HPDE6-E6E7 (cell line): ENCODE measurements around the gene ZNRF1.
A peak's percentile ranks its signal among the peaks of the same experiment; 100 is the strongest.
"Not testable (repeated sequence)": the region's sequence is repeated elsewhere in the genome, so short reads cannot be mapped to it uniquely, and the experiment has no call there.

Experiments
- DNase-seq: peaks from one replicate; pipeline ENCODE4 v3.0.0; 2011; ENCODE audit warnings: missing footprints; ENCODE audit errors: extremely low spot score

The ZNRF1 gene

DNA sequence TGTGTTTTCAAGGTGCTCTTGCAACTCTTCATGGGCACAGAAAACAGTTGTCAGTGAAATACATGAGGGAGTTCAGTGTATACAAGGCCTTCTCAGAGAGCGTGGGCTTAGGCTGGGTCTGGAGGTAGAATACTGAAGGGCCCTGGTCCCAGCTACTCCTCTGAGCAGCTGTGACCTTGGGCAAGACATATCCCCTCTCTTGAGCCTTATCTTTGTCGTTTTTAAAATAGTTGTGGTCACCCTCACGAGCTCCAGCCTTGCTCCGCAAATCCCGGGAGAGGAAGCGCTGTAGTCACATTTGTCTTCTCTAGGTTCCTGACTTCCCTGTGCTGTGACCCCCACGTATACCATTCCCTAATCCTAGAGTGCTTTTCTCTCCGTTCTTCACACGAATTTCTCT is 3.6 kb downstream of the ZNRF1 start:
- DNase-seq, result no peak

DNA sequence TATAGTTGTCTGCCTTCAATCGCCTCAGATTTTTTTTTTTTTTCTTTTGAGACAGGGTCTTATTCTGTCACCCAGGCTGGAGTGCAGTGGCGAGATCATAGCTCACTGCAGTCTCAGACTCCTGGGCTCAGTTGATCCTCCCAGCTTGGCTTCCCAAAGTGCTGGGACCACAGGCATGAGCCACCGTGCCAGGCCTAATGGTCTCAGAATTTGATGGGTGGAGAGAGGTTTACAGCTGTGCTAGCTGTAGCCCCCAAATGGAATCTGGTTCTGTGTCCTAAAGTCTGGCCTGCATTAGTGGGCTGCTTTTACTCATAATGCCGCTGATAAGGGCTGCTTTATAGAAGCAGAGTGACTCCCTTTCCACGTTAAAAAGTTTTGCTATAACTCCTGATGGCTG is 5.1 kb downstream of the ZNRF1 start:
- DNase-seq, result no peak

DNA sequence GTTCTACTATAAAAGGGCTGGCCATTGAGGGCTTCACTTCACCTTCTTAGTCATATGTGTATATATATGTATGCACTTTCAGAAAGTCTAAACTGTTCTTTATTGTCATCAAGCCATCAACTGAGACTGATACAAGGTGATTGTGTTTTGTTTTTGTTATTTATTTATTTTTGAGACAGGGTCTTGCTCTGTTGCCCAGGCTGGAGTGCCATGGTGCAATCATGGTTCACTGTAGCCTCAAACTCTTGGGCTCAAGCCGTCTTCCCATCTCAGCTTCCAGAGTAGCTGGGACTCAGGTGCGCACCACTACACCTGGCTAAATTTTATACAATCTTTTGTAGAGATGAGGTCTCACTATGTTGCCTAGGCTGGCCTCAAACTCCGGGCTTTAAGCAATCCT is 5.6 kb downstream of the ZNRF1 start:
- no peak for DNase-seq

DNA sequence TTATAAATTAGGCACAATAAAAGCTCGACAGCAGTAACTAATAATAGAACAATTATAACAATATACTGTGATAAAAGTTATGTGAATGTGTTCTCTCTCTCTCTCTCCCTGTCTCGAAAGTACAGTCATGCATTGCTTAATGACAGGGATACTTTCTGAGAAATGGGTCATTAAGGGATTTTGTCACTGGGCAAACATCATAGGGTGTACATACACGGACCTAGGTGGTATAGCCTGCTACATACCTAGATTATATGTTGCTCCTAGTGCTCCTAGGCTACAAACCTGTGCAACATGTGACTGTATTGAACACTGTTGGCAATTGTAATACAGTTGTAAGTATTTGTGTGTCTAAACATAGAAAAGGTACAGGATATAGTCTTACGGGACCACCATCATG is 6.9 kb downstream of the ZNRF1 start:
- no peak for DNase-seq

DNA sequence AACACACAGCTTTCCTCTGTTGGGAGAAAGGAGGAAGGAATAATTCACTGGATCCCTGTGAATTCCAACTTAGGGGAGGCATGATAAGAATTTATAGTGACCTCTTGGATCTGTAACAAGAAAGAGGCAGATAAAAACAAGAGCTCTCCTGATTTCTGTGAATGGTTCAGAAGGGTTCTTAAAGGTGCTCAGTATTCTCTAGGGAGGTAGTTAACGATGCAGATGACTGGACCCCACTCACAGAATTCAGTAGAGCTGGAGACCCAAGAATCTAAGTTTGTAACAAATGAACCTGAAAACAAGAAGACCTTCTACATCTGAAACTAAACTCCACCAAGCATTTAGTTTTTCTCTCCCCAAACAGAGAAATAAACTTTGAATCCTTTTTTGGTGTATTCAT is 8.6 kb downstream of the ZNRF1 start:
- DNase-seq, result no peak

DNA sequence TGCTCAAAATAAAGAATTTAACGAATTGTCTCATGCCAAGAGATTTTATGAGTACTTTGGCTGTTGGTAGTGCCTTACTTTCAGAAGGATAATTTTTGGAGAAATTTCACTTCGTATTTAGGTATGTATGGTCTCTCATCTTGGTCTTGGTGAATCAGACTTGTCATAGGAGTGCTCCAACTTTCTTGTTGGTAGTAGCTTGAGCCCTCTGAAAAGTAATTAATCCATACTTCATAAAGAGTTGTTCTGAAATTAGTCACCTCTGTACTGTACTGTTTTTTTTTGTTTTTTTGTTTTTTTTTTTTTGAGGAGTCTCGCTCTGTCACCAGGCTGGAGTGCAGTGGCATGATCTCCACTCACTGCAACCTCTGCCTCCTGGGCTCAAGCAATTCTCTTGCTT is 11.6 kb downstream of the ZNRF1 start:
- DNase-seq, result no peak

DNA sequence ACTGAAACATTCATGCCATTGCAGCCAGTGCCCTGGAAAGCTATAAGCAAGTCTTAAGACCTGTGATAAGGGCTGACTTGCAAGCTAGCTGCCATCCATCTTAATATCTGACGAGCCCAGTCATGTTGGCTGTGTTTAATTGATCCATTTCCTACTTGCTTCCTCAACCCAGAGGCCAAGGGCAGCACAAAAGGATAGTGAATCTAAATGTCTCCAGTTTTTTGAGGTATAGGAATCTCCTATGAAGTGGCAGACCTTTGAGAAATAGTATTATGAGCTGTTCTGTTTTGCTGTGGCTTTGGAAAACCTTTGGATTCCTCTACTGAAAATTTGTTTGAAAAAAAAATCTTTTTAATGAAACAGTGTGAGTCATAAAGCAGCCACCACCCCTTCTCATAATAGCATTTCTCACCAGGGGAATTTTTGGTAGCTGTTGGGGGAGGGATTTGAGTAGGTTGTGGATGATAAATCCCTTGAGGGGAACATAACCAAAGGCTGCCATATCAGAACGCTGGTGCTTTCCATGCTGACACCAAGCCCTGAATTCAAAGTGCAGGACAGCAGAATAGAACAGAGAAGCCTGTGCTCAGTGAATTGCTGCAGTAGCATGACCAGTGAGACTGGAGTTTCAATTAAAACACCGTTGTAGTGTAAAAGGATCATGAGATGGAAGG is 12.9 kb downstream of the ZNRF1 start:
- peak; percentile 88 for DNase-seq

DNA sequence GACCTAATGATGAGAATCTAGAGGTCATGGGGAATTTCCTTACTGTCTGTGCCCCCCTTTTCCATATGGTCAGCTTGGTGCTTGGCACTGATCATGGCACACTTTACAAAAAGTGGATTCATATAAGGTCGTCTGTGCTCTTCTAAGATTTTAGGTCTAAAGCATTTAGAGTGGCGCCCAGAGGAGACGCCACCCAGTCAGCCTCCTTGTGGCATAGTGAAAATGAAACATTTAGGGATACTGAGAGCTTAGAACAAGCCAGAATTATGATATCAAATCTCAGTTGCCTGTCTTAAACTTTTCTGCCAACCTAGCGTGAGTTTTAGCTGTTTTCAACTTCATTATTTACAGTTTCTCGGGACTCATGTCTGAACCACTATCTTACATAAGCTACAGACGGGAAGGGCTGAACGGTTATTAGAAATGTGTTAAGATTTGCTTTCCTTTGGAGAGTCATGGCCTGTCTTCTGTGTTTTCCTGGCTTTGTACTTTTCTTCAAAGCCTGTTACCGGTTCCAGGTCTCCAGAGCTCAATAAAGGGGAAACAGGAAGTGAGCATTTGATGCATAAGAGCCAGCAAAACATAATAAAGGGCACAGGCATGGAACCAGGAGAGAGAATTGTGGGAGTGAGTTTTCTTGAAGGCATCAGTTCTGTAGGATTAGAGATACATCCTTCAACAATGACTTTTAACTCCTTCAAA is 13.7 kb downstream of the ZNRF1 start:
- no peak for DNase-seq

DNA sequence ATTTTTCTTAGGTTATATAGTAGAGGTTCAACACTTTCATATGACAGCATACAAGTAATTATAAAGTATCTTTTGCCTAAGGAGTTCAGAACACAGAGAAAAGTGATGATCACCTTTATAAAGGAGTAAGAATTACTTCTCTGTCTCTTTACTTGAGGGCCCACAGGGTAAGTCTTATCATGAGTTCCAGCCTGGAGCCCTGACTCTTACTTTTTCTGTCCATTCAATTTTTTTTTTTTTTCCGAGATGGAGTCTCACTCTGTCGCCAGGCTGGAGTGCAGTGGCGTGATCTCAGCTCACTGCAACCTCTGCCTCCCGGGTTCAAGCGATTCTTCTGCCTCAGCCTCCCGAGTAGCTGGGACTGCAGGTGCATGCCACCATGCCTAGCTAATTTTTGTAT is 14.3 kb downstream of the ZNRF1 start:
- DNase-seq, result not testable (repeated sequence)

DNA sequence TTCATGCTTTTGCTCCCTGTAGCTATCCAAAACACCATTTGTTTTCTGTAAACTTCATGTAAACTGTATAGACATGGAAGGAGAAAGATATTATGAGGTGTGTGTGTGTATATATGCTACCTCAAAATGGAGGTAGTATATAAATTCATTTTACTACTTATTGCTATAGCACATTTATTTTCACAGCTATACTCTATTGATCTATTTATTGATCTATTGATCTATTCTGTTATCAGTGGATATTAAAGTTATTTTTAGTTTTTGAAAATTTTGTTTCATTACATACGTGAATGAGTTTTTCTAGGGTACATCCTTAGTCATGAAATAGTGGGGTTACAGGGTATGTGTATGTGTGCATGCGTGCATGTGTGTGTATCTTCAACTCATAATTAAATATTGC is 15.5 kb downstream of the ZNRF1 start:
- DNase-seq, result no peak

DNA sequence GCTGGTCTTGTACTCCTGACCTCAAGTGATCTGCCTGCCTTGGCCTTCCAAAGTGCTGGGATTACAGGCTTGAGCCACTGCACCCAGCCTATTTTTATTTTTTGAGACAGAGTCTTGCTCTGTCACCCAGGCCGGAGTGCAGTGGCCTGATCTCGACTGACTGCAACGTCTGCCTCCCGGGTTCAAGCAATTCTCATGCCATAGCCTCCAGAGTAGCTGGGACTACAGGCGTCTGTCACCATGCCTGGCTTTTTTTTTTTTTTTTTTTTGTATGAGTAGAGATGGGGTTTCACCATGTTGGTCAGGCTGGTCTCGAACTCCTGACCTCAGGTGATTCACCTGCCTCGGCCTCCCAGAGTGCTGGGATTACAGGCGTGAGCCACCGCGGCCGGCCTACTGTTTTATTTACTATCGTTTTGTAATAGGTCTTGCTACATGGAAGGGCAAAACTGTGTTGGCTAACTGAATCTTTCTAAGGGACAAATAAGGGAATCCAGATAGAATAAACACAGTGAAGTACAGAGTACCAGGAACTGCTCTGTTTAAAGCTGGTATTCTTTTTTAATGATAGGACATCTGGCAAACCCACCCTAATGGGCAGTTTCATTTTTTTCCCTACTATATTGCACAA is 17.7 kb downstream of the ZNRF1 start:
- not testable (repeated sequence) for DNase-seq

DNA sequence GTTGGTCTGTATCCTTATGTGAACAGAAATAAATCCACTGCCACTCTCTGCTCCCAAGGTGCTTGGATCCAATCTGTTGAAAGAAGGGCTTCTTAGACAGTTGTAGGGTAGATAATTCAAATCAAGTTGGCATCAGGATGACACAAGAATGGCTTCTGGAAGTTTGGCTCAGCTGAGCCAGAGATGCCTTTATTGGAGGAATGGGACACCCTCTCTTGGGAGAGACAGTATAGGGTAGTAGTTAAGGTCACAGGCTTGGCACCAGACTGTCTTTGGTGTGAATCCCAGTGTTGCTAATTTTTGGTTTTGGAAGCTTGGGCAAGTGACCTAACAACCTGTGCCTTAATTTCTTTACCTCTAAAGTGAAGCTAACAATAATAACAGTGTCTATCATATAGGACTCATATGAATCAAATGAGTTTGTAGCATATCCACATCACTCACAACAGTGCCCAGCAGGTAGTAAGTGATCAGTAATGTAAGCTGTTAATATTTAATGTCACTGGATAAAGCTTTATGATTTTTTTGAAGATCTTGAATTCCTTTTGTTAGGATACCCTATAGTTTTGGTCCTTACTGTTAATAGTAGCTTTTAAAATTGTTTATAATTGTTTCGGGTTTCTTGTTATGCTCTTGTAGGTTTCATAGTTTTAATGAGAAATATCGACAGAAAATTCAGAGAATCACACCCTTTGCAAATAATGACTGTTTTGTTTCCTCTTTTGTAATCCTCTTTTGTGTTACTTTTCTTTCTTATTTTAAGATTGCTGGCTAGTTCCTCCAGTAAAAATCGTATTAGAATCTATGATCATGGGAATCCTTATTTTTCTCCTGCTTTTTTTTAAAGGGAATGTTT is 19.1 kb downstream of the ZNRF1 start:
- no peak for DNase-seq

DNA sequence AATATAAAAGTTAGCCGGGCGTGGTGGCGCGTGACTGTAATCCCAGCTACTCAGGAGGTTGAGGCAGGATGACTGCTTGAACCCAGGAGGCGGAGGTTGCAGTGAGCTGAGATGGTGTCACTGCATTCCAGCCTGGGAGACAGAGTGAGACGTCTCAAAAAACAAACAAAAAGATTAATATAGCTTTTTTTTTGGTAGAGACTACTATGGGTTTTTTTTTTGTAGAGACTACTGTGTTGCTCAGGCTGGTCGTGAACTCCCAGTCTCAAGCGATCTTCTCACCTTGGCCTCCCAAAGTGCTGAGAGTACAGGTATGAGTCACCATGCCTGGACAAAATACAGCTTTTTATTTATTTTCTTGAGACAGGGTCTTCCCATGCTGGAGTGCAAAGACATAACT is 20.2 kb downstream of the ZNRF1 start:
- no peak for DNase-seq

DNA sequence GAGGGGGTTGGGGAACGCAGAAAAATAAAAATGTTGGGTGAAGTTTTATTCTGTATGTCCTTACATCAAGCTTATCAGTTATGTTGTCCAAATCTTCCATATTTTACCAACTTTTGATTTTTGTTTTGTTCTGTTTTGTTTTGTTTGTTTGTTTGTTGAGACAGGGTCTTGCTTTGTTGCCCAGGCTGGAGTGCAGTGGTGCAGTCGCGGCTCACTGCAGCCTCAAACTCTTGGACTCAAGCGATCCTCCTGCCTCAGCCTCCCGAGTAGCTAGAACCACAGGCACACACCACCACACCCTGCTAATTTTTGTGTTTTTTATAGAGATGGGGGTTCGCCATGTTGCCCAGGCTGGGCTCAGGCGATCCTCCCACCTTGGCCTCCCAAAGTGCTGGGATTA is 20.8 kb downstream of the ZNRF1 start:
- DNase-seq, result no peak

DNA sequence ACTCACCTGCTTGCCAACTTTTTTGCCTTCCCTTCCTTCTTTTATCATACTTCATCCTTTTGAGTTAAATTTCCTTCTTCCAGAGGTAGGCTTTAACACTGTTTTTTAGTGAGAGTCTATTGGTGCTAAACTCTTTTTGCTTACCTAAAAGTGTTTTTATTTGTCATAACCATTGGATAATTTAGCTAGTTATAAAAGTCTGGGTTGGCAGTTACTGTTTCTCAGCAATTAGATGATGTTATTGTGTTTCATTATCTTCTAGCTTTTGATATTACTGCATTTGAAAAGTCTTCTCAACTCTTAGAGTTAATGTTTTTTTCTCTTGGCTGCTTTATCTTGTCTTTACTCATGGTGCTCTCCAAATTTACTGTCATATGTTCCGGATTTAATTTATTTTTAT is 22.6 kb downstream of the ZNRF1 start:
- no peak for DNase-seq

DNA sequence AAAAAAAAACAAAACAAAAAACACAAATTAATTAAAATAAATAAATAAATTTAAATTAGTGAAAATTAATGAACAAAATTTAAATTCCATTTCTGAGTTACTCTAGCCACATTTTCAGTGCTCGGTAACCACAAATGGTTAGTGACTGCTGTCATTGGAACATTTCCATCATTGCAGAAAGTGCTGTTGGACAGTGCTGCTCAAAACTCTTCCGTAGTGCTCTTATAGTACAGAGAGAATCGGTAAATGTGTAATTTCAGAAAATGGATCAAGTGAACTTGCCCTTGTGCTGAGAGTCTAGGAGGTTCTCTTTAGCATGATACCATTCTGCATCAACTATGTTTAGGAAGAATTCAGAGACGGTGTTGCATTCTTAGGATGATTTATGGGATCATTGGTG is 23.7 kb downstream of the ZNRF1 start:
- DNase-seq, result no peak

DNA sequence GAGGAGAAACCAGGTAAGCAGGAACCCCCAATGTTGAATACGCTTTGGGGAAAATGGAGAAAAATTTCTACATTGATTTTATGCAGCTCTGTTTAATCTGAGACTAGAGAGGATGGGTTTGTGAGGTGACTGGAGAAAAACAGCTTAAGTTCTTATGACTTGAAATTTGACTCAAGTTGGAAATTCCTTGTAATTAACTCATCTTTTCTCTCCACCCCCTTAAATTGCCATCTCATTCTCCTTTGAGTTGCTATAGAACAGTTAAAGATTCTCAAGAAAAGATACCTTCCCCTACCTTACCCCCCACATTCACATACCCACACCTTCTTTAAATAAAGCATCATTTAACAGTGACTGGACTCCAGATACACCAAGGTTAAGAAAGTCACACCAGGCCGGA is 24.2 kb downstream of the ZNRF1 start:
- no peak for DNase-seq

DNA sequence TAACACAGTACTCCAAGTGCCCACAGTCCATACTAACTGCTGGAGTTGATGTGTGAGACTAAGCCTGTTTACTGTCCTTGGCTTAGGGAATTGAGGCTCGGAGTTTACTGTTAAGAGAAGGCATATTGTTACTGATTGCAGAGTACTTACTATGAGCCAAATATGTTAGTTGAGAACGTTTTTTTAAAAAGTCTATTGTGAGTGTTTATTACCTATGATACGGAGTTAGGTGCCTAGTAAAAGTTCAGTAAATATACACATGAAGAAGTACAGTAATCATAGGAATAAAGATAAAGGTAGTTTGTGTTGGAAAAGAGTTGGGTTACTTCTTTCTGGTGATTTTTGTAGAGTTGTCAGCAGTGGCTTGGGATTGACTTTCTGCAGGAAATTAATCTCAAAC is 25.4 kb downstream of the ZNRF1 start:
- no peak for DNase-seq

DNA sequence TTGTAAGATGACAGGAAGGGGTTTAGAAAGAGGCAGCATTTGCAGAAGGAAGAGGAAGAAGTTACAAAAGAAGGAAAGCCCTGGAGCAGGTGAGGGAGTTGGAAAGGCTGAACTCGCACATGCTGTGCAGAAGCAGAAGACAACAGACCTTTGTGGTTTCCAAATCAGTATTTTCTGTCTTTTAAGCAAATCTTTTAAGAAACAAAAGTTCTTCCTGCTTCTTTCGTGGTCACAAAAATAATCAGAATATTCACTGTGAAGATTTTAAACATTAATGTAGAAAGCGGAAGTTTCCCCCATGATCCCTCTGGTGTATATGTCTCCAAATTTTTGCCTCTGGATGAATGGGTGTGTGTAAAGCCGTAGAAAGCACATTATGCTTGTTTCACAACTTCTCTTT is 25.8 kb downstream of the ZNRF1 start:
- DNase-seq, result no peak

DNA sequence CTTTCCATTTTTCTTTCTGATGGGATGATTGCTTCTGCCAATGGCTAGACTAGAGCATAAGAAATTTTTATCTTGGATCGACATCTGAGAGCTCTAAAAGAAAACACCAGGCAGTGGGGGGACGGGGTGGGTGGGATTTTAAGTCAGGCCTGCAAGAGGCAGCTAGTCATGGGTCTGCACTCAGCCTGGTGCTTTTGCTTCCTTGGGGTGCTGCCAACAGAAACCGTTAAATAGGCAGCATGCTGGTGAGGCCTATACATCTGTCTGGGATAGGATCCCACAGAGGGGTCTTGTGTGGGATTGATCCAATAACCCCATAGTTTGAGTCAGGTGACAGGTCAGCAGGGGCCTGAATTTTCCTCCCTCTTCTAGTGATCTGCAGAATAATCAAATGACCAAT is 26.9 kb downstream of the ZNRF1 start:
- DNase-seq, result no peak

DNA sequence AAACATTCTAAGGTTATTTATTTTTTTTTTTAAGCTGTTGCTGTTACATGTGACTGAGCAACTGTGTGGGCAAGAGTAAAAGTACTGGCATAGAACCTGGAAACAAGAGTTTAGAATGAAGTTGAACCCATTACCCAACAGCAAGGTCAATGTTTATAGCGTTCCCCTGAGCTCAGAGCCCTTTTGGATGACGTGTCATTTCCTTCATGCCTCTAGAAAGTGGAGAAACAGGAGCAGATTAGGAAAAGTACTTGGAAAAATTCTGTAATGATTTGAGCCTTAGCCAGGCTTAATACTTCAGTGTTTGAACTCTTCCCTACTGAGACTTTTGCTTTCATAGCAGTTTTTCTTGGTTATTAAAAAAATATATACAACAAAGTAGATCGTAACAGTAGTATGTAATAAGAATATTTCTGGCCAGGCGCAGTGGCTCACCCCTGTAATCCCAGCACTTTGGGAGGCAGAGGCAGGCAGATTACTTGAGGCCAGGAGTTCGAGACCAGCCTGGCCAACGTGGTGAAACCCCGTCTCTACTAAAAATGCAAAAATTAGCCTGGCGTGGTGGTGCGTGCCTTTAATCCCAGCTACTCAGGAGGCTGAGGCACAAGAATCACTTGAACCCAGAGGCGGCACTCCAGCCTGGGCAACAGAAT is 27.5 kb downstream of the ZNRF1 start:
- not testable (repeated sequence) for DNase-seq

DNA sequence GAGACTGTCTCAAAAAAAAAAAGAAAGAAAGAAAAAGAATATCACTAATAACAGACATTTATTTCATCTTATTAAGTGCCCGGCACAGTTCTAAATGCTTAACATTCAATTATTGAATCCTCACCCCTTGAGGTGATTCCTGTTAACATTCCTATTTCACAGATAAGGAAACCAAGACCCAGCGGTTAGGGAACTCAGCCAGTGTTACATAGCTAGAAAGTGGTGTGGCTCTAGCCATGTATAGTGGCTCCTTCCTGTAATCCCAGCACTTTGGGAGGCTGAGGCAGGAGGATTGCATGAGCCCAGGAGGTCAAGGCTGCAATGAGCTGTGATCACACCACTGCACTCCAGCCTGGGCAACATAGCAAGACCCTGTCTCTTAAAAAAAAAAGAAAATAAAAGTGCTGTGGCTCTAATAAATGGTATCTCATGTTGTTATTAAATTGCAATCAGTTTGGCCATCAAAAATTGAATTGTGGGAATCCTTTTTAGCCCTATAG is 28.1 kb downstream of the ZNRF1 start:
- no peak for DNase-seq
